Middle frontal gyrus (tissue), 1 donor: ENCODE data around the gene MMP11.

Experiments used
- DNase-seq: peaks from one replicate; pipeline ENCODE4 v3.0.0-alpha.2; 2015; ENCODE audit warnings: low spot score; ENCODE audit errors: extremely low spot score

Gene MMP11

DNA sequence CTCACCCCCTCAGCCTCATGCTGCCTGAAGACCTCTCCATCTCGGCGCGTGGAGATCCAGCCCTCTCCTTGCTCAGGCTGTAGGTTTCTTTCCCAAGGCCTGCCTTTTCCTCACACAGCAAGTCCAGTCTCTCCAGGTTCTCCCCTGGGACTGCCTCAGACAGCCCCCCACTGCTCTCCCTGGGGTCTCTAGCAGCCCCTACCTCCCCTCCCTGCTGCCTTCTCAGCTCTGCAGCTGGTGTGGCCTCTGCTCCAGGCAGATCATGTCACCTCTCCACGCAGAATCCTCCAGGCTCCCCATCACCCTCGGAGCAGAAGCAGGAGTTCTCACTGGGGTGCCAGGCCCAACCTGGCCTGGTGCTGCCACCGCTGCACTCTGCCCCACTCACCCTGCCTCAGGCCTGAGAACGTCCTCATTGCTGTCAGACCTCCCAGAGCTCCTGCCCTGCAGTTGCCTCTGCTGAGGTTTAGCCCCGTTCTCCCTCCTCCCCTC lies 29.3 kb downstream of the MMP11 start:
- no peak for DNase-seq

DNA sequence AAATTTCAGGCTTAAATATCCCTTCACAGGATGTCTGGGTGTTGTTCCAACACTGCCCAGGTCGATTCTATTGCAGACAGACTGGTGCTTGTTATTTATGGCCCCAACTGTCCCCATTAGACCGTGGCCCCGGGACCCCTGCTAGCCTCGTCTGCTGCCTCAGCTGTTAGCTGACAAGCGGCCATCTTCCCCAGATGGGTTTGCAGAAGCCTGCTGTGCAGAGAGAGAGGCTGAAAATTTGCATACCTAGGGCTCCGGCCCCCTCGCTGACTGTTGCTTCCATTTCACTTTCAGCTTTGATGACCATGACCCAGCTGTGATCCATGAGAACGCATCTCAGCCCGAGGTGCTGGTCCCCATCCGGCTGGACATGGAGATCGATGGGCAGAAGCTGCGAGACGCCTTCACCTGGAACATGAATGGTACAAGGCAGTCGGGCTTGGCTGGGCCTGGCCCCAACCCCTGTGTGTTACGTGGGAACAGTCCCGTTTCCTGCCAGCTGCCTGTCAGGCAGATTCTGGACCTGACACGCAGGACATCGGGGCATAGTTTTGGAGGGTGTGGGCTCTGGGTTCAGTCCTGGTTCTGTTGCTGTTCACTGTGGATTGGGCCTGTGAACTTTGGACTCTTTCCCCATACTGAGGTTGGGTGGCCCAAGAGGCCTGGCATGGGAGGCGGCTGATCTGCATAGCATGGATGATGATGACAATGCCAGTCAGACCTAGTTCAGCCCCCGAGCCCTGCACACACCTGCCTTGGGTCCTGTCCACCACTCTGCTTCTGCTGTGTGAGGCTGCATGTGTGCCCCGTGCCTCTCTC lies 30.6 kb downstream of the MMP11 start:
- no peak for DNase-seq

- no peak for DNase-seq
These were observed 32.2 kb downstream of the MMP11 start for GRCh38 chr22:23804781-23805291.

DNA sequence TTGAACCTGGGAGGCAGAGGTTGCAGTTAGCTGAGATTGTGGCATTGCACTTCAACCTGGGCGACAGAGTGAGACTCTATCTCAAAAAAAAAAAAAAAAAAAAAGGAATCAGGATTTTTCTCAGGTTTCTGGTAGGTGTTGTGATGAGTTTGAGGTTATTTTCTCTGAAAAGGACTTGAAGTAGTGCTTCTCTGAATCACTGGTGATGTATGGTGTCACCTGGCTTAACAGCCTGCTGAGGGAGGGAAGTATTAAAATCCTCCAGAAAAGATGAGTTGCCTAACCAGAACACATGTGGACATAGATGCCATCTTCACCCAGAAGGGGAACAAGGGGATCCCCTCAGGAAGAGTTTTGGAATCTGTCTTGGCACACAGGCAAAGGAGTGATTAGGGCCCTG lies 34.2 kb downstream of the MMP11 start:
- DNase-seq: no peak

- DNase-seq: no peak
These were observed 39.7 kb downstream of the MMP11 start for GRCh38 chr22:23812378-23812777.

DNA sequence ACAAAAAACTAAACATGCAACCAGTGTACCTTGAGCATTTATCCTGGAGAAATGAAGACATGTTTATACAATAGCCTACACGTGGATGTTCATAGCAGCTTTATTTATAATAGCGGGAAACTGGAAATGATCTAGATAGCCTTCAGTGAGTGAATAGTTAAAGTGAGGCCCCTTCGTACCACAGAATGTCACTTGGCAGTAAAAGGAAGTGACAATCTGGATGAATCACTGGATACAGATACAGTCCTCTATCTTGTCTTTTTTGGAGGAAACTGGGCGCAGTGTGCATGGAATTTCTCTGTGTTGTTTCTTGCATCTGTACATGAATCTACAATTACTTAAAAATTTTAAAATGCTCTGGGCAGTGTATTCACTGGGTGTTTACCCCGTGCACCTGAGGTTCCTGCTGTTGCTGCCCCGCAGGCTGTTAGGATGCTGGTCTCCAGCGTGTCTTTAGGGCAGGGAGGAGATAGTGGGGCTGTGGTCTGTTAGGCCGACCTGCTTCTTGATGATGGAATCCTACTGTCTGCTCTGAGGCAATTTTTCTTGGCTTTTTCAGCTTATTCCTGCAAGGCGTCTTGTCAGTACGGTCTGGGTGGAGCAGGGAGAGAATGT lies 43.0 kb downstream of the MMP11 start:
- no peak for DNase-seq

DNA sequence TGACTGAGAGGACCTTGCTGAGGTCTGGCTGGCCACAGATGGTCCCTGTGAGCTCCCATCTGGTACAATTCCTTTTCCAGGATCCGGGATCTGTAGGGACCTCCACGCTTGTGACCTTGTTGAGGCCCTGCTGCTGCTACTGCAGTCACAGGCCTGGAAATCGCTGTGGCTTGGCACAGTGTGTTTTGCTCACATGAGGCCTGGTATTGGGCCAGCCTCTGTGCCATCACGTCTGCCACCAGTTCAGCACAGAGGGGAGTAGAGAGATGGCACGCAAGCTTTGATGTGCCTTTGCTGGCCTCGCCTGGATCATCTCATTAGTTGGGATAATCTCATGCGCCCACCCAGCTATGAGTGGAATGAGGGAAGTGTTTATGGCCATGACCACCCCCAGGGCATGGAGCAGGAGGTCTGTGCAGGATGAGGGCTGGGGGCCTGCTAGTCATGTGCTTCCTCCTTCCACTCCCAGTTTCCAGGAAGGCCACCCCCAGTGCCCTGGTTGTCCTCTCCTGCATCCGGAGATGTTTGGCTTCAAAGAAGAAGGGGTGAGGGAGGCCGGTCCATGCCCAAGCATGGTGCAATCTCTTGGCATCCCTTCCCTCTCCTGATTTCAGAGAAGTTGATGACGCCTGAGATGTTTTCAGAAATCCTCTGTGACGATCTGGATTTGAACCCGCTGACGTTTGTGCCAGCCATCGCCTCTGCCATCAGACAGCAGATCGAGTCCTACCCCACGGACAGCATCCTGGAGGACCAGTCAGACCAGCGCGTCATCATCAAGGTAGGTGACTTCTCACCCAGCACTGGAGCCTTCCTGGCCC lies 43.7 kb downstream of the MMP11 start:
- DNase-seq: peak; percentile 38

- no peak for DNase-seq
These were observed 44.5 kb downstream of the MMP11 start for GRCh38 chr22:23817146-23817545.

GRCh38 chr22:23818541-23818940 lies 45.9 kb downstream of the MMP11 start:
- DNase-seq: no peak

- DNase-seq: no peak
These were observed 48.1 kb downstream of the MMP11 start for GRCh38 chr22:23820748-23821211.

DNA sequence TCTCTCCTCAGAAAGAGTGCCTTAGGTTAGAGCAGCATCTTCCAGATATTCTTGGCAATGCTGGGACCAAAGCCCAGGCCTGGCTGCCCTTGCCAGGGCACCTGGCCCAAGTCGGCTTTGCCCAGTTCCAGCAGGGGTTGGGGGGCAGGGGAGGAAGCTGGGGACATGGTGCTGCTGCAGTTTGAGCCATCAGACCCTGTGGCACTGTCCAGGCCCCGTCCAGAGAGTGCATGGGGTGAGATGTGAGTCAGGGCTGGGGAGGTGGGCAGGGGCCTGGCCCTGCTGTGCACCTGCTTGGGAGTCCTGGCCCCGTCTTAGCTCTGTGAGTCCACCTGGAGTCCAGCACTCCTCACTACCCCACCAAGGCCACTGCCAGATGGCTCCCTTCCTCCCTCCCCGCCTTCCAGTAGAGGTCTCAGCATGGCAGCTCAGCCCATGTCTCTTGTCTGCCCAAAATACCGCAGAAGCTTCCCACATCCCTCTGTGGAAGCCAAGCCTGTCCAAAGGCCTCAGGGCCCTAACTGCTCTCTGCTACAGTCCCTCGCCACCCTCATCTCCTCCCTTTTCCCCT lies 49.5 kb downstream of the MMP11 start:
- DNase-seq: no peak

- no peak for DNase-seq
These were observed 50.7 kb downstream of the MMP11 start for GRCh38 chr22:23823331-23823791.

- DNase-seq: no peak
These were observed 52.0 kb downstream of the MMP11 start for GRCh38 chr22:23824476-23825245.

- no peak for DNase-seq
These were observed 52.7 kb downstream of the MMP11 start for GRCh38 chr22:23825246-23825905.

DNA sequence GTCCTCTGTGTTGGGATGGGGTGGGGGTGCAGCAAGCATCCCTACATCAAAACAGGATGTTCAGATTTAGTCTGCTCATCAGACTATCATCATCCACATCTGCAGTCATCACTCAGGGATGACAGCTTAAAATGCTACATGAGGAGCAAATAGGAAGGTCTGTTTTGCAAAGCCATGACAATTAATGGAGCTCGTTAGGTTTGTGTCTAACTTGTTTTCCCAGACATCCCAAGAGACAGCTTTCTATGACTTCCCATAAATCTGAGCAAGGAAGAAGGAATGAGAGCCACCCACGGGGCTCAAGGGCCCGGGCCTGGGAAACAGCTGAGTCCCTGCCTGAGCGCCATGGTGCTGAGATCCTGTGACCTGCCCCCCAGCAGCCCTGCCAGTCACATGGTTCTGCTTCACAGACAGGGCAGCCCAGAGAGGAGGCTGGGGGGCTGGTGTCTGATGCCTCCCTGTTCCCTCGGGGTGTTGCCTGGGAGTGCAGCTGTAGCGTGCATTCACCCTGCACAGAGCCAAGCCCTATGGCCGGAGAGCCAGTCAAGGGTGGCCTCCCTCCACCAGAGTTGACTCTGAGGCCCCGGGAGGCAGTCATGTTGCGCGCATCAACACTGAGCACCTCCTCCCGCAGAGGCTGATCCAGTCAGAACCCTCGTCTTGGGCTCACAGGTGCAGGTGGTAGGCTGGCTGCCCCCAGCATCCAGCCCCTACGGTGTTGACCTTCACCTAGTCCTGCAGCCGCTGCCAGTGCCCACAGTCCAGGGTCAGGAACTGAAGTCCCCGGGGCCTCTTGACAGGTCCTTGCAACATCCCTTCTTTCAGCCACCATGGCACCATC lies 54.1 kb downstream of the MMP11 start:
- no peak for DNase-seq

- no peak for DNase-seq
These were observed 54.8 kb downstream of the MMP11 start for GRCh38 chr22:23827351-23827995.

- DNase-seq: no peak
These were observed 56.4 kb downstream of the MMP11 start for GRCh38 chr22:23828800-23829680.
